ENCODE results near the gene RPL13A. TPM values are rescaled to one million over a fixed set of nuclear protein-coding genes. Genes with fewer than 3 reads are reported as not detected.

The RPL13A gene
- total and polyA plus RNA-seq, 9 of the 15 experiments (the other 6 are each of a cell fraction or from before 2014, with no cell fraction given): 1,744 to 5,482 (median 2,949) TPM

GRCh38 chr19:49442354-49442753 lies 45.1 kb upstream of the RPL13A start:
- in situ Hi-C loops (cut with MboI): no loop called here
- H3K79me2 ChIP-seq (ENCODE audit: control insufficient read depth, insufficient read depth, low read length): no peaks in the 10 kb centered on the region
- peaks cover 25 to 47% of the 10 kb centered on the region in 2 experiments; a peak in 4 of 5 replicates for H3K4me1 ChIP-seq (replicated peaks in 1 of 2; ENCODE audit: control insufficient read depth in 2 of 2, insufficient read depth in 2 of 2, low read length in 2 of 2)
- intact Hi-C loops (cut with micrococcal nuclease): loop anchor here (2.0 to 10.0 kb wide), 3 partner anchors 20 to 290 kb away; partner anchors contain the start of gene PTH2
- ChIA-PET CTCF (ENCODE audit: low intra/inter-chr PET ratio) (interaction anchor here (0.7 to 3.1 kb wide), 2 partner anchors 50 to 238 kb away, joined by 3 to 59 read pairs; no protein-coding TSS in a partner anchor), POLR2A (interaction anchor here (1.3 to 3.7 kb wide), 2 partner anchors 11 to 46 kb away, joined by 3 to 14 read pairs; no protein-coding TSS in a partner anchor)
- no TSS peak for BruUV-seq (replicated peaks)
- H3K9me1 ChIP-seq (ENCODE audit: control insufficient read depth, insufficient read depth, low read length): no peaks in the 10 kb centered on the region
- peak overlapping the region; percentile 87 for H3K4me2 ChIP-seq (ENCODE audit: insufficient read depth, low read length)
- H3K27ac ChIP-seq (ENCODE audit: extremely low read depth, low read depth, low read length): peak overlapping the region; percentile 58; the same call in 2 of the 3 replicates
- ATAC-seq: no peak; the same call in 2 of the 3 replicates
- peak overlapping the region; percentile 84 for H3K4me3 ChIP-seq
- no peak for TF ChIP-seq ARID3A (IDR thresholded peaks at IDR 0.05; ENCODE audit: borderline replicate concordance, low read depth, low read length)
- no peak for TF ChIP-seq RUNX1 (IDR thresholded peaks at IDR 0.05; ENCODE audit: low read depth)
- no peak for TF ChIP-seq HMG20A (CRISPR knock-in tag; conservative IDR thresholded peaks at IDR 0.05)
- no peak for TF ChIP-seq KDM1A (IDR thresholded peaks at IDR 0.05)
- TF ChIP-seq ZNF740 (CRISPR knock-in tag; IDR thresholded peaks at IDR 0.05): no peak
- no peak for TF ChIP-seq ZNF740 (tag; IDR thresholded peaks at IDR 0.05)
- TF ChIP-seq IFI16 (CRISPR knock-in tag; IDR thresholded peaks at IDR 0.05): no peak
- TF ChIP-seq TCF7 (IDR thresholded peaks at IDR 0.05; ENCODE audit: borderline replicate concordance): no peak
- TF ChIP-seq ARID4B (CRISPR knock-in tag; IDR thresholded peaks at IDR 0.05): no peak
- no peak for TF ChIP-seq NCOA4 (IDR thresholded peaks at IDR 0.05; ENCODE audit: partially characterized antibody)
- TF ChIP-seq PHB2 (IDR thresholded peaks at IDR 0.05; ENCODE audit: low read depth): no peak
- no peak for TF ChIP-seq DDX20 (tag; IDR thresholded peaks at IDR 0.05; ENCODE audit: low read depth)
- TF ChIP-seq GTF2A2 (tag; IDR thresholded peaks at IDR 0.05): no peak
- TF ChIP-seq TGIF2 (CRISPR knock-in tag; IDR thresholded peaks at IDR 0.05): no peak
- no peak for TF ChIP-seq SMARCB1 (IDR thresholded peaks at IDR 0.05; ENCODE audit: insufficient read length, low read depth)
- no peak for TF ChIP-seq POLR3A (IDR thresholded peaks at IDR 0.05; ENCODE audit: borderline replicate concordance, extremely low read depth, insufficient read depth, insufficient read length)
- H2AFZ ChIP-seq (ENCODE audit: low read depth, low read length): peak overlapping the region; percentile 97
- H3K9ac ChIP-seq (ENCODE audit: insufficient read depth in 1 of 2, low read depth in 2 of 2, low read length in 2 of 2): peak overlapping the region in 1 of 2 experiments; percentile 89; a peak in 1 of 4 replicates
- DNase-seq (ENCODE audit: extremely low read depth in 1 of 4, low spot score in 3 of 4): no peak
- H4K20me1 ChIP-seq (replicated peaks; ENCODE audit: control insufficient read depth, insufficient read depth, low read length): no peaks in the 10 kb centered on the region
- no peak for FAIRE-seq
- H3K36me3 ChIP-seq (ENCODE audit: control insufficient read depth, insufficient read depth, low read length): peaks cover 12% of the 10 kb centered on the region; the same call in 1 of the 3 replicates
- 0% methylated on average over 7 of the region's 11 CpGs for WGBS (ENCODE audit: insufficient coverage, low coverage, missing lambda C conversion rate)
- H3K27me3 ChIP-seq (ENCODE audit: control insufficient read depth in 2 of 2, insufficient read depth in 2 of 2, low read length in 2 of 2): peaks cover 7 to 19% of the 10 kb centered on the region in 2 experiments; a peak in 4 of 5 replicates
- no peaks in the 10 kb centered on the region for H3K9me3 ChIP-seq (replicated peaks; ENCODE audit: control insufficient read depth, insufficient read depth, low read depth, low read length)
